Fibroblast of lung (primary cell): ENCODE results near the gene PSRC1. TPM values are rescaled to one million over a fixed set of nuclear protein-coding genes. Genes with fewer than 3 reads are reported as not detected.

Source experiments
- DNase-seq, 2 donors: peaks; one replicate each; pipeline versions ENCODE4 v3.0.0 to v3.0.0-alpha.2; 2010; ENCODE audit warnings: low read depth in 2 of 2
- H2AFZ ChIP-seq: 2 replicates; pipeline ENCODE4 v1.5.1; 2012; ENCODE audit warnings: low read length, control low read depth, inconsistent platforms
- H3K27ac ChIP-seq: 2 replicates; pipeline ENCODE4 v1.5.1; 2011; ENCODE audit warnings: low read length, control low read depth; ENCODE audit not compliant: insufficient read depth
- H3K27me3 ChIP-seq: 2 replicates; pipeline ENCODE4 v1.5.1; 2011; ENCODE audit warnings: mild to moderate bottlenecking, low read length; ENCODE audit not compliant: control insufficient read depth, insufficient read depth
- H3K36me3 ChIP-seq: 2 replicates; pipeline ENCODE4 v1.5.1; 2011; ENCODE audit warnings: low read length; ENCODE audit not compliant: control insufficient read depth, insufficient read depth
- H3K4me1 ChIP-seq: 2 replicates; pipeline ENCODE4 v1.5.1; 2011; ENCODE audit warnings: low read length; ENCODE audit not compliant: control insufficient read depth, insufficient read depth; ENCODE audit errors: extremely low read depth
- H3K4me2 ChIP-seq: 2 replicates; pipeline ENCODE4 v1.5.1; 2011; ENCODE audit warnings: low read length, control low read depth; ENCODE audit not compliant: insufficient read depth; ENCODE audit errors: extremely low read depth
- H3K4me3 ChIP-seq, 4 experiments: fragments of 200-600 bp in 1 of 4; sonication (generic) in 1 of 4; replicated peaks in 1 of 4; 2 replicates each; pipeline ENCODE4 v1.5.1; 2011 to 2016; ENCODE audit warnings: low read length in 4 of 4, low read depth in 3 of 4, mild to moderate bottlenecking in 3 of 4, control low read depth in 2 of 4, inconsistent platforms in 1 of 4, mixed read lengths in 1 of 4; ENCODE audit not compliant: insufficient read depth in 1 of 4; ENCODE audit errors: control extremely low read depth in 1 of 4
- H3K79me2 ChIP-seq: 2 replicates; pipeline ENCODE4 v1.5.1; 2012; ENCODE audit warnings: mild to moderate bottlenecking, low read length, inconsistent platforms; ENCODE audit not compliant: control insufficient read depth, insufficient read depth
- H3K9ac ChIP-seq: 2 replicates; pipeline ENCODE4 v1.5.1; 2011; ENCODE audit warnings: mild to moderate bottlenecking, low read length, control low read depth; ENCODE audit not compliant: insufficient read depth
- H3K9me3 ChIP-seq: 2 replicates; pipeline ENCODE4 v1.5.1; 2012; ENCODE audit warnings: low read depth, low read length; ENCODE audit not compliant: control insufficient read depth, insufficient read depth
- H4K20me1 ChIP-seq: 2 replicates; pipeline ENCODE4 v1.5.1; 2011; ENCODE audit warnings: low read length; ENCODE audit not compliant: control insufficient read depth, insufficient read depth; ENCODE audit errors: extremely low read depth
- EZH2 ChIP-seq: IDR thresholded peaks from 2 replicates; pipeline ENCODE4 v1.5.1; 2012; ENCODE audit warnings: low read length, control low read depth, mild to moderate bottlenecking; ENCODE audit errors: missing control alignments
- polyA plus RNA-seq, 2 donors: library from polyadenylated mRNA; depleted of rRNA in 1 of 2; stranded (reverse) in 1 of 2; unstranded in 1 of 2; fragments of >200 nt; gene quantifications; 2 replicates each; pipeline ENCODE4 v1.2.1, GENCODE V29; 2011 to 2012; ENCODE audit warnings: missing spikeins in 1 of 2
- total RNA-seq: library from RNA; depleted of rRNA; stranded (reverse); fragments of >200 nt; gene quantifications from 2 replicates; pipeline ENCODE4 v1.2.1, GENCODE V29; 2014
- TF ChIP-seq, protein P1 (sequence below), 2 donors: IDR thresholded peaks in 1 of 2; conservative IDR thresholded peaks in 1 of 2; 1 replicate in 1 of 2; 2 replicates in 1 of 2; pipeline ENCODE4 v1.5.1; 2011 to 2012; ENCODE audit warnings: low read length in 2 of 2, control low read depth in 1 of 2, inconsistent platforms in 1 of 2, low read depth in 1 of 2, mild to moderate bottlenecking in 1 of 2

Gene PSRC1
- total and polyA plus RNA-seq, 2 donors (not counting 1 experiment from before 2014, with no cell fraction given), result 8.3 to 9.9 TPM

DNA sequence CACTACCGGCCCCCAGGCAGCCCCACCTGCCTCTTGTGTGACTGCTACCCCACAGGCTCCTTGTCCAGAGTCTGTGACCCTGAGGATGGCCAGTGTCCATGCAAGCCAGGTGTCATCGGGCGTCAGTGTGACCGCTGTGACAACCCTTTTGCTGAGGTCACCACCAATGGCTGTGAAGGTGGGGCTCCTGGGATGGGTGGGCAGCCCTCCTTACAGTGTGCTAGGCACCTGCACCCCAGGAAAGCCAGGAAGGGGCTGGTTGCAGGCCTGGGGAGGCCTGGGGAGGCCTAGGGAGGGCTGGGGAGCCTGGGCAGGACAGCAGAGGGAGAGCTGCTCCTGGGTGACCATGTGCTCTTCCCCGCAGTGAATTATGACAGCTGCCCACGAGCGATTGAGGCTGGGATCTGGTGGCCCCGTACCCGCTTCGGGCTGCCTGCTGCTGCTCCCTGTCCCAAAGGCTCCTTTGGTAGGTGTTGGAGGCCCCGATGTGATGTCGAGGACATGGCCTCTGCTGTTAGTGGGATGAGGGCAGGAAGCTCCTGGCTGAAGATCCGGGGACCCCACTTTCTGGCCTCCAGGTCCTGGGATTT lies 17.1 kb downstream of the PSRC1 start:
- H3K27ac ChIP-seq, result no peak overlapping the region
- no peaks in the 10 kb centered on the region for H3K79me2 ChIP-seq
- H3K27me3 ChIP-seq, result no peaks in the 10 kb centered on the region

DNA sequence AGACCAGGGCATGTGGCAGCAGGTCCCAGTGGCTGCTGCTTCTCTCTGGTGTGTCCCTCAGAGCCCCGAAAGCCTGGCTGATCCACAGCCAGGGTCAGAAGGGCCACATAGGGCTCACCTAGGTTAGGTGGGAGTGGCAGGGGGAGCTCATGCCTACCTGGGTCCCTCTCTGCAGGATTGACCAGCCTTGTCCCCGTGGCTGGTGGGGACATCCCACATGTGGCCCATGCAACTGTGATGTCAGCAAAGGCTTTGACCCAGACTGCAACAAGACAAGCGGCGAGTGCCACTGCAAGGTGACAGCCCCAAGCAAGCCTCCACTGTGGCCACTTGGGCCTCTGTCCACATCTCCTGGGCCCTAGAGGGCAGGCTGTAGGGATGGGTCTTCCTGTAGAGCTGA lies 17.9 kb downstream of the PSRC1 start:
- no peaks in the 10 kb centered on the region for H3K79me2 ChIP-seq
- no peak overlapping the region for H3K4me3 ChIP-seq
- no peaks in the 10 kb centered on the region for H3K4me1 ChIP-seq
- H3K27ac ChIP-seq, result no peak overlapping the region
- H3K4me2 ChIP-seq, result no peak overlapping the region
- H3K9me3 ChIP-seq, result no peaks in the 10 kb centered on the region
- DNase-seq, result no peak
- no peak for TF ChIP-seq EZH2
- TF ChIP-seq, protein P1, sequence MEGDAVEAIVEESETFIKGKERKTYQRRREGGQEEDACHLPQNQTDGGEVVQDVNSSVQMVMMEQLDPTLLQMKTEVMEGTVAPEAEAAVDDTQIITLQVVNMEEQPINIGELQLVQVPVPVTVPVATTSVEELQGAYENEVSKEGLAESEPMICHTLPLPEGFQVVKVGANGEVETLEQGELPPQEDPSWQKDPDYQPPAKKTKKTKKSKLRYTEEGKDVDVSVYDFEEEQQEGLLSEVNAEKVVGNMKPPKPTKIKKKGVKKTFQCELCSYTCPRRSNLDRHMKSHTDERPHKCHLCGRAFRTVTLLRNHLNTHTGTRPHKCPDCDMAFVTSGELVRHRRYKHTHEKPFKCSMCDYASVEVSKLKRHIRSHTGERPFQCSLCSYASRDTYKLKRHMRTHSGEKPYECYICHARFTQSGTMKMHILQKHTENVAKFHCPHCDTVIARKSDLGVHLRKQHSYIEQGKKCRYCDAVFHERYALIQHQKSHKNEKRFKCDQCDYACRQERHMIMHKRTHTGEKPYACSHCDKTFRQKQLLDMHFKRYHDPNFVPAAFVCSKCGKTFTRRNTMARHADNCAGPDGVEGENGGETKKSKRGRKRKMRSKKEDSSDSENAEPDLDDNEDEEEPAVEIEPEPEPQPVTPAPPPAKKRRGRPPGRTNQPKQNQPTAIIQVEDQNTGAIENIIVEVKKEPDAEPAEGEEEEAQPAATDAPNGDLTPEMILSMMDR (conservative IDR thresholded peaks at IDR 0.05 in 1 of 2, IDR thresholded peaks at IDR 0.05 in 1 of 2; ENCODE audit: low read depth in 1 of 2, low read length in 2 of 2), result no peak
- H2AFZ ChIP-seq, result no peak overlapping the region
- no peaks in the 10 kb centered on the region for H3K27me3 ChIP-seq
- H4K20me1 ChIP-seq, result no peaks in the 10 kb centered on the region
- no peaks in the 10 kb centered on the region for H3K36me3 ChIP-seq
- no peak overlapping the region for H3K9ac ChIP-seq

More for the DNA sequence above, 17.1 kb downstream of the PSRC1 start:
- TF ChIP-seq, protein P1 (conservative IDR thresholded peaks at IDR 0.05 in 1 of 2, IDR thresholded peaks at IDR 0.05 in 1 of 2; ENCODE audit: low read depth in 1 of 2, low read length in 2 of 2), result no peak
- no peak for TF ChIP-seq EZH2
- DNase-seq, result no peak
- Histone ChIP-seq H3K4me1 (no peaks in the 10 kb centered on the region), H3K4me2 (no peak overlapping the region), H2AFZ (no peak overlapping the region), H4K20me1 (no peaks in the 10 kb centered on the region), H3K9me3 (no peaks in the 10 kb centered on the region), H3K9ac (no peak overlapping the region), H3K4me3 (no peak overlapping the region), H3K36me3 (no peaks in the 10 kb centered on the region)

DNA sequence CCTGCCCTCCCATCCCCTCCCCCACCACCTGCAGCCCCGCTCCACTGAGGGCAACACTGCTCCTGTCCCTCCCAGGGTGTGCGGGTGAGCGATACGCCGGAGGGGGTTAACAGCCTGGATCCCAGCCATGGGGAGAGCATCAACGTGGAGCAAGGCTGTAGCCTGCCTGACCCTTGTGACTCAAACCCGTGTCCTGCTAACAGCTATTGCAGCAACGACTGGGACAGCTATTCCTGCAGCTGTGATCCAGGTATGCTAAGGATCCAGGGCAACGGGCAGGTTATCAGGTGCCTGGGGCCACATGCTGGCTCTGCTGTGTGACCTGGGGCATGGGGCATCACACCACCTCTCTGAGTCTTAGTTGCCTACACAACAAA lies 18.6 kb downstream of the PSRC1 start:
- DNase-seq, result no peak

More for the DNA sequence above, 18.6 kb downstream of the PSRC1 start:
- no peaks in the 10 kb centered on the region for H3K36me3 ChIP-seq
- H3K79me2 ChIP-seq, result no peaks in the 10 kb centered on the region
- TF ChIP-seq, protein P1 (conservative IDR thresholded peaks at IDR 0.05 in 1 of 2, IDR thresholded peaks at IDR 0.05 in 1 of 2; ENCODE audit: low read depth in 1 of 2, low read length in 2 of 2), result no peak
- no peak for TF ChIP-seq EZH2
- H3K9me3 ChIP-seq, result no peaks in the 10 kb centered on the region
- H3K4me2 ChIP-seq, result no peak overlapping the region
- no peaks in the 10 kb centered on the region for H3K4me1 ChIP-seq
- H3K27ac ChIP-seq, result no peak overlapping the region
- H4K20me1 ChIP-seq, result no peaks in the 10 kb centered on the region
- no peak overlapping the region for H2AFZ ChIP-seq
- no peak overlapping the region for H3K9ac ChIP-seq
- no peaks in the 10 kb centered on the region for H3K27me3 ChIP-seq
- no peak overlapping the region for H3K4me3 ChIP-seq
